ENCODE data around the gene HPS1. TPM values are rescaled to one million over a fixed set of nuclear protein-coding genes. Genes with fewer than 3 reads are reported as not detected.
"Not testable (repeated sequence)": the region's sequence is repeated elsewhere in the genome, so short reads cannot be mapped to it uniquely, and the experiment has no call there.

The HPS1 gene
- total RNA-seq, 1 donor from 2014 or later: 42.7 TPM

DNA sequence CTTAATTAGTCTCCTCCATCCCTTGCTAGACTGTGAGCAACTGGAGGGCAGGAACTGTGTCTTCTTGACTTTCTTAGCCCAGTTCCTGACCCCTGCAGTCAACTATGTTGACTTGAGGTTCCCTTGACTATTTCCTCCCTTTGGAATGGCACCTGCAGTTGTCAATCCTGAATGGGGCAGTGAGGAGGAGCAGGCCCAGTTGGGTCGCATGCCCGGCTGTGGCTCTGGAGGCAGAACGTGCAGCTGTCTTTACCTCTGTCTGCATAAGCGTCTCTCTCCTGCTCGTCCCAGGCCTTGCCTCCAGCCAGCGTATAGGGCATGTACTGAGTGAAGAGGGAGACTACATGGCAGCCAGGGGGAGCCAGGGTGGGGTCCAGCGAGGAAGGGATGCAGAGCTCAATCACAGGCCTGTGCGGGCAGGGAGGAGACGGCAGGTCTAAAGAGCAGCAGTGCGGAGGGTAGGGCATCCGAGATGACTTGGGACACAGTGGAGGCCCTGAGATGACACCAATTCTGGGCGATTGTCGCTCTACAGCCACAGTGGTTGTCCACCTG lies 58.6 kb downstream of the HPS1 start:
- Histone ChIP-seq H3K4me3 (no peak overlapping the region), H3K9me3 (no peaks in the 10 kb centered on the region), H3K4me1 (peaks cover 0 to 9% of the 10 kb centered on the region in 2 donors), H3K36me3 (peaks cover 11 to 15% of the 10 kb centered on the region in 2 donors), H3K27me3 (no peaks in the 10 kb centered on the region), H3K27ac (no peak overlapping the region)
- intact Hi-C loops (cut with DNase I): no loop called here
- TF ChIP-seq, protein P1, sequence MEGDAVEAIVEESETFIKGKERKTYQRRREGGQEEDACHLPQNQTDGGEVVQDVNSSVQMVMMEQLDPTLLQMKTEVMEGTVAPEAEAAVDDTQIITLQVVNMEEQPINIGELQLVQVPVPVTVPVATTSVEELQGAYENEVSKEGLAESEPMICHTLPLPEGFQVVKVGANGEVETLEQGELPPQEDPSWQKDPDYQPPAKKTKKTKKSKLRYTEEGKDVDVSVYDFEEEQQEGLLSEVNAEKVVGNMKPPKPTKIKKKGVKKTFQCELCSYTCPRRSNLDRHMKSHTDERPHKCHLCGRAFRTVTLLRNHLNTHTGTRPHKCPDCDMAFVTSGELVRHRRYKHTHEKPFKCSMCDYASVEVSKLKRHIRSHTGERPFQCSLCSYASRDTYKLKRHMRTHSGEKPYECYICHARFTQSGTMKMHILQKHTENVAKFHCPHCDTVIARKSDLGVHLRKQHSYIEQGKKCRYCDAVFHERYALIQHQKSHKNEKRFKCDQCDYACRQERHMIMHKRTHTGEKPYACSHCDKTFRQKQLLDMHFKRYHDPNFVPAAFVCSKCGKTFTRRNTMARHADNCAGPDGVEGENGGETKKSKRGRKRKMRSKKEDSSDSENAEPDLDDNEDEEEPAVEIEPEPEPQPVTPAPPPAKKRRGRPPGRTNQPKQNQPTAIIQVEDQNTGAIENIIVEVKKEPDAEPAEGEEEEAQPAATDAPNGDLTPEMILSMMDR (IDR thresholded peaks at IDR 0.05): no peak
- no peak for DNase-seq (ENCODE audit: low spot score in 2 of 2)

DNA sequence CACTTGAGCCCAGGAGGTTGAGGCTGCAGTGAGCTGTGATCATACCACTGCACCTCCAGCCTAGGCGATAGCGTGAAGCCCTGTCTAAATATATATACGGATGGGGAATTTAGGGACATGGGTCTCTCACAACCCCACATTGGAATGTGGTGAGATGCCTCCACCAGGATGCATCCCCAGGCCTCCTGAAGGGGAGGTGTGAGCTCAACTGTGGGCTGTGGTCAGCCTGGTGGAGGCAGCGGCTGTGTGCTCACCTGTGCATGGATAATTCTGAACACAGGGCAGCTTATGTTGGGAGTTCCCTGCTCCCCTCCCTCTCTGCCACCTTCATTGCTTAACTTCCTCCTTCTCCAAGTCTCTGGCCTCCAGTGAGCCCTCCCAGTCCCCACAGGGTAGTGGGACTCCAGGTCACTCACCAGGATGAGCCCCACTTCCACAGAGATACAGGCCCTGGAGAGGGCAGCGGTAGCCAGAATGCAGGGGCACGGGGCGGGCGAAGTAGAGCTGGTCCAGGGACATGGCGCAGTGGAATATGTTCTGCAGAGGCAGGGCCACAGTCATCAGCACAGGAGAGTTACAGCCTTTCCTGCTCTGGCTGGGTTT lies 62.1 kb downstream of the HPS1 start:
- H3K9me3 ChIP-seq: no peaks in the 10 kb centered on the region
- intact Hi-C loops (cut with DNase I): no loop called here
- no peak overlapping the region for H3K27ac ChIP-seq
- no peaks in the 10 kb centered on the region for H3K27me3 ChIP-seq
- peaks cover 11 to 23% of the 10 kb centered on the region in 2 donors for H3K36me3 ChIP-seq
- no peaks in the 10 kb centered on the region for H3K4me1 ChIP-seq
- no peak overlapping the region for H3K4me3 ChIP-seq
- no peak for DNase-seq (ENCODE audit: low spot score in 2 of 2)
- TF ChIP-seq, protein P1 (IDR thresholded peaks at IDR 0.05): no peak

DNA sequence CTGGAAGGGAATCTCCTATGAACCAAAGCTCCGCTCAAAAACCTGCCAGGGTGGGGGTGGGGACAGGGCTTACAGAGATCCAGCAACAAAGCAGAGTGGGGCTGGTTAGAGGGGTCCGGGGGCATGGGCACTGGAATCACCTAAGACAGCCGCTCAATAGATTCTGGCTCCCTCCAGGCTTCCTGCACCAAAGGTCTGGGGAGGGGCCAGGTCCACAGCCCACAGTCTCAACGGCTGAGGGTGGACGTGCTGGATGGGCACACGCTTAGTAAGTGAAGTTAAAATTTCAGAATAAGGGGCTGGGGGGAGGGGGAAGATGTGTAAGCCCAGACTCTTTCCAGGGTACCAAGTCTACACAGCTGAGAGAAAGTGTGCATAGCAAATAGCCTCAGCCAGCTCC lies 62.9 kb downstream of the HPS1 start:
- H3K36me3 ChIP-seq: peaks cover 11 to 29% of the 10 kb centered on the region in 2 donors
- intact Hi-C loops (cut with DNase I): no loop called here
- no peak overlapping the region for H3K27ac ChIP-seq
- no peak overlapping the region for H3K4me3 ChIP-seq
- H3K27me3 ChIP-seq: no peaks in the 10 kb centered on the region
- DNase-seq (ENCODE audit: low spot score in 2 of 2): no peak
- no peaks in the 10 kb centered on the region for H3K9me3 ChIP-seq
- no peaks in the 10 kb centered on the region for H3K4me1 ChIP-seq
- TF ChIP-seq, protein P1 (IDR thresholded peaks at IDR 0.05): no peak

DNA sequence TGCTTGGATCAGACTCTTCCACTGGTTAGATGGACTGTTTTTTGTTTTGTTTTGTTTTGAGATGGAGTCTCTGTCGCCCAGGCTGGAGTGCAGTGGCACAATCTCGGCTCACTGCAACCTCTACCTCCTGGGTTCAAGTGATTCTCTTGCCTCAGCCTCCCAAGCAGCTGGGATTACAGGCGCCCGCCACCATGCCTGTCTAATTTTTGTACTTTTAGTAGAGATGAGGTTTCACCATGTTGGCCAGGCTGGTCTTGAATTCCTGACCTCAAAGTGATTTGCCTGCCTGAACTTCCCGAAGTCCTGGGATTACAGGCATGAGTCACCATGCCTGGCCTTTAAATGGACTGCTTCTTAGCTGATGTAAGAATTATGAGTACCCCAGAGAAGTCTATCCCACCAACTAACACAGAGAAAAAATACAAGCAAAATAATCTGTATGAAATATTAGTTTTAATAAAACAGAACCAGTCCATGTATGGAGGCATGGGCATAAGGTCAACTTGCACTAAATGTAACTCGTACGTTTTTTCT lies 63.5 kb downstream of the HPS1 start:
- peaks cover 11 to 29% of the 10 kb centered on the region in 2 donors for H3K36me3 ChIP-seq
- H3K4me1 ChIP-seq; DNase-seq (ENCODE audit: low spot score in 2 of 2); H3K4me3 ChIP-seq; H3K9me3 ChIP-seq; H3K27me3 ChIP-seq; intact Hi-C loops (cut with DNase I); H3K27ac ChIP-seq: not testable (repeated sequence)

DNA sequence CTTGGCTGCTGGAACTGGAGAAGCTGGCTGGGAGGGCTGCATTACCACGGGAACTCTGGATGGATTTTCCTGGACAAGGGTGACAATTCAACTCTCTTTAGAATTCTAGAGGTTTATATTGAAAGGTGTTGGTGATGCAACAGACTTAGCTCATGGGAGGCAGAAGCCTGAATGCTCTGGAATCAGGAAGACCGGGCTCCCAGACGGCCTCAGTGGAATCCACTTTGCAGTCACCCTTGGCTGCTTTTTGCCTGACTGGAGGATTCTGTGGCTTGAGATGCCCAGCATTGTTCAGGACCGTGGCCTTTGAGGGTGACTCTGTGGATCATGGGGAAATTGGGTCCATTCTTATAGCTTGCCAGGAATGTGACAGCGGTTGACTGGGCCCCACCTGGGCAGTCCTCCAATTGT lies 64.0 kb downstream of the HPS1 start:
- intact Hi-C loops (cut with DNase I): no loop called here
- Histone ChIP-seq H3K4me1 (no peaks in the 10 kb centered on the region), H3K9me3 (no peaks in the 10 kb centered on the region), H3K4me3 (no peak overlapping the region), H3K27me3 (no peaks in the 10 kb centered on the region), H3K36me3 (peaks cover 11 to 29% of the 10 kb centered on the region in 2 donors), H3K27ac (no peak overlapping the region)
- no peak for DNase-seq (ENCODE audit: low spot score in 2 of 2)
- TF ChIP-seq, protein P1 (IDR thresholded peaks at IDR 0.05): no peak

DNA sequence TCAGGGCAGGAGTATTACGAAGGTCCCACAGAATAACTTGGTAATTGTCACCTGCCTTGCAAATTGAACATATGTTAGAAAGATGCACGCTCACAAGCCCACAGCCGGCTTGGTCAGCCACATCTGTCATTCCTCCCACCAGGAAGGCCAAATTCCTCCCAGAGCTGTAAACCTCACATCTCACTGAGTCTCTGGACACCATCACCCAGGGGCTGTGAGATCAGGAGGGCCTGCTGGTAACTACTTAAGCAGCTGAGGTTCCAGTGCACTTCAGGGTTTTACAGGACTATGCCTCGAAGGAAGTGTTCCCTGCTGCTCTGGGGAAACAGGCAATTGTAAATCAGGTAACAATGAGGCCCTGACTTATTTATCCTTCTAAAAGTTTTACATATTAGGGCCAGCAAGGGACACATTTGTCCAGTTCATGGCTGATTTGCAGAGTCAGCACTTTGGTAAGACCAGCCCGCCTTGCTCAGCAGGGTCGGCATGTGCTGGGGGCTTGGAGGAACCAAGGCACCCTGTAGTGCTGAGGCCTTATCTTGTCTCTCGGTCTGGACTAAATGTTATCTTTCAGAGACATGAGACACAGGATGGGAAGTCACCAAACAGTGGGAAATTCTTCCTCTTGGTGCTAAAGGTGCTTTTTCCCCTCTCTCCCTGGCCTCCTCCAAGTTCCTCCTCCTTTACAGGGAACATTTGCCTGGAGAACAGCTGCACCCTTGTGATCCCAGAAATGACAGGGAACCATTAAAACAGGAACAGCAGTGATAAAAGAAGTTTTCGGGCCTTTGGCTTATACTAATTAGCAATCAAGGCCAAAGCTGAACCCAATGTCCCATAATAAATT lies 66.0 kb downstream of the HPS1 start:
- Histone ChIP-seq H3K27me3 (no peaks in the 10 kb centered on the region), H3K36me3 (peaks cover 4 to 24% of the 10 kb centered on the region in 2 donors), H3K4me3 (no peak overlapping the region), H3K4me1 (no peaks in the 10 kb centered on the region), H3K9me3 (no peaks in the 10 kb centered on the region), H3K27ac (no peak overlapping the region)
- TF ChIP-seq, protein P1 (IDR thresholded peaks at IDR 0.05): no peak
- intact Hi-C loops (cut with DNase I): no loop called here
- DNase-seq (ENCODE audit: low spot score in 2 of 2): no peak
